GM23338 (cell line): Measurements from ENCODE around the gene CDHR3. TPM values are rescaled to one million over a fixed set of nuclear protein-coding genes. Genes with fewer than 3 reads are reported as not detected.

Experiments used
- ATAC-seq: fragments of 200-7000 bp; cut with Tn5 transposase; 3 replicates; pipeline ENCODE4 v1.9.1; 2020
- DNase-seq: peaks from one replicate; pipeline ENCODE4 v3.0.0-alpha.2; 2015; ENCODE audit warnings: low spot score
- H2AFZ ChIP-seq: fragments of 200-600 bp; sonication (generic); 2 replicates; pipeline ENCODE4 v1.8.0; 2016; ENCODE audit warnings: antibody characterized with exemption, mild to moderate bottlenecking, moderate library complexity
- H3F3A ChIP-seq: fragments of 200-600 bp; sonication (generic); replicated peaks from 2 replicates; pipeline ENCODE4 v1.8.0; 2017; ENCODE audit warnings: antibody characterized with exemption, mixed run types, low read depth
- H3K27ac ChIP-seq: fragments of 200-600 bp; sonication (generic); 2 replicates; pipeline ENCODE4 v1.6.1; 2016; ENCODE audit warnings: low read depth
- H3K27me3 ChIP-seq: fragments of 200-600 bp; sonication (generic); 2 replicates; pipeline ENCODE4 v1.8.0; 2016; ENCODE audit warnings: mild to moderate bottlenecking, mixed run types, moderate library complexity; ENCODE audit not compliant: insufficient read depth
- H3K36me3 ChIP-seq: fragments of 200-600 bp; sonication (generic); 2 replicates; pipeline ENCODE4 v1.8.0; 2016; ENCODE audit warnings: mild to moderate bottlenecking; ENCODE audit not compliant: insufficient read depth
- H3K4me1 ChIP-seq: fragments of 200-600 bp; sonication (generic); 2 replicates; pipeline ENCODE4 v1.8.0; 2016; ENCODE audit warnings: mild to moderate bottlenecking, moderate library complexity; ENCODE audit not compliant: insufficient read depth
- H3K4me2 ChIP-seq: fragments of 200-600 bp; sonication (generic); 2 replicates; pipeline ENCODE4 v1.7.1; 2017; ENCODE audit warnings: mixed run types
- H3K4me3 ChIP-seq: fragments of 200-600 bp; sonication (generic); 2 replicates; pipeline ENCODE4 v1.6.1; 2016; ENCODE audit warnings: mixed run types
- H3K79me2 ChIP-seq: fragments of 200-600 bp; sonication (generic); replicated peaks from 2 replicates; pipeline ENCODE4 v1.8.0; 2017; ENCODE audit warnings: mild to moderate bottlenecking; ENCODE audit not compliant: insufficient read depth
- H3K9me2 ChIP-seq: fragments of 200-600 bp; sonication (generic); 2 replicates; pipeline ENCODE4 v1.8.0; 2017; ENCODE audit not compliant: insufficient read depth
- H4K20me1 ChIP-seq: fragments of 200-600 bp; sonication (generic); replicated peaks from 2 replicates; pipeline ENCODE4 v1.8.0; 2017; ENCODE audit warnings: mild to moderate bottlenecking; ENCODE audit not compliant: insufficient read depth
- H3K27ac Mint-ChIP-seq: 2 replicates; pipeline ENCODE4 v1.8.0; 2020; ENCODE audit warnings: inconsistent platforms, mild to moderate bottlenecking, moderate library complexity, mixed read lengths
- H3K27me3 Mint-ChIP-seq: 3 replicates; pipeline ENCODE4 v1.8.0; 2022; ENCODE audit warnings: low read depth, mild to moderate bottlenecking, moderate library complexity, mixed read lengths, inconsistent platforms; ENCODE audit not compliant: insufficient read depth, poor library complexity
- H3K36me3 Mint-ChIP-seq: 3 replicates; pipeline ENCODE4 v1.8.0; 2021; ENCODE audit warnings: low read depth, mild to moderate bottlenecking, inconsistent platforms, moderate library complexity, mixed read lengths
- H3K4me1 Mint-ChIP-seq: 3 replicates; pipeline ENCODE4 v1.8.0; 2020; ENCODE audit warnings: mild to moderate bottlenecking, inconsistent platforms, mixed read lengths
- H3K4me3 Mint-ChIP-seq: 3 replicates; pipeline ENCODE4 v1.8.0; 2021; ENCODE audit warnings: moderate library complexity, mild to moderate bottlenecking, inconsistent platforms, mixed read lengths
- H3K9me3 Mint-ChIP-seq: 3 replicates; pipeline ENCODE4 v1.8.0; 2020; ENCODE audit warnings: moderate library complexity, mild to moderate bottlenecking, inconsistent platforms, mixed read lengths
- CREB1 ChIP-seq: fragments of 250-450 bp; sonication (Bioruptor Pico); IDR thresholded peaks from 2 replicates; pipeline ENCODE4 v1.5.0; 2020; ENCODE audit warnings: low read depth, mild to moderate bottlenecking, moderate library complexity
- CTCF ChIP-seq, 2 experiments: fragments of 200-600 bp in 1 of 2; sonication (generic) in 1 of 2; conservative IDR thresholded peaks; 2 replicates each; pipeline versions ENCODE4 v1.5.1 to v1.6.1; 2016 to 2017; ENCODE audit warnings: antibody characterized with exemption in 2 of 2, low read depth in 2 of 2, mild to moderate bottlenecking in 2 of 2, moderate library complexity in 1 of 2
- EZH2 ChIP-seq: fragments of 200-600 bp; sonication (generic); IDR thresholded peaks from one replicate; pipeline ENCODE4 v1.8.0; 2017; ENCODE audit warnings: antibody characterized with exemption, mild to moderate bottlenecking, low read depth; ENCODE audit not compliant: unreplicated experiment
- EZH2phosphoT487 ChIP-seq: fragments of 200-600 bp; sonication (generic); IDR thresholded peaks from one replicate; pipeline ENCODE4 v1.8.1; 2018; ENCODE audit warnings: antibody characterized with exemption; ENCODE audit not compliant: unreplicated experiment
- JUNB ChIP-seq: IDR thresholded peaks from one replicate; pipeline ENCODE4 v1.6.1; 2016; ENCODE audit warnings: antibody characterized with exemption; ENCODE audit not compliant: unreplicated experiment
- NANOG ChIP-seq: IDR thresholded peaks from 2 replicates; pipeline ENCODE4 v1.6.1; 2016; ENCODE audit warnings: antibody characterized with exemption, borderline replicate concordance
- POLR2AphosphoS5 ChIP-seq: IDR thresholded peaks from 2 replicates; pipeline ENCODE4 v1.6.1; 2016; ENCODE audit warnings: antibody characterized with exemption, low read depth
- REST ChIP-seq: IDR thresholded peaks from one replicate; pipeline ENCODE4 v1.6.1; 2018; ENCODE audit warnings: antibody characterized with exemption; ENCODE audit not compliant: unreplicated experiment
- STAT1 ChIP-seq: IDR thresholded peaks from one replicate; pipeline ENCODE4 v1.6.1; 2016; ENCODE audit warnings: antibody characterized with exemption; ENCODE audit not compliant: unreplicated experiment
- ZNF114 ChIP-seq: fragments of 250-450 bp; sonication (Bioruptor Pico); IDR thresholded peaks from 2 replicates; pipeline ENCODE4 v1.5.0; 2020; ENCODE audit warnings: mild to moderate bottlenecking, moderate library complexity
- ZNF331 ChIP-seq: fragments of 250-450 bp; sonication (Bioruptor Pico); IDR thresholded peaks from 2 replicates; pipeline ENCODE4 v1.5.0; 2020; ENCODE audit warnings: low read depth, mild to moderate bottlenecking, moderate library complexity
- ZNF462 ChIP-seq: fragments of 250-450 bp; sonication (Bioruptor Pico); IDR thresholded peaks from 2 replicates; pipeline ENCODE4 v1.5.0; 2020; ENCODE audit warnings: mild to moderate bottlenecking, moderate library complexity
- polyA plus RNA-seq: library from polyadenylated mRNA; unstranded; fragments of >200 nt; fragmentation: Nextera tagmentation; extraction: Ambion mirVana; gene quantifications from 2 replicates; pipeline ENCODE4 v1.2.1, GENCODE V29; 2016
- total RNA-seq: library from RNA; depleted of rRNA; stranded (reverse); fragments of >200 nt; shearing (Covaris generic); gene quantifications from 2 replicates; pipeline ENCODE4 v1.2.3, GENCODE V29; 2014
- TF ChIP-seq, protein P1 (sequence below): IDR thresholded peaks from 2 replicates; pipeline ENCODE4 v1.6.1; 2016; ENCODE audit warnings: antibody characterized with exemption

CDHR3 gene
- total and polyA plus RNA-seq, 2 experiments from 2014 or later = 5.1 to 12.2 TPM

DNA sequence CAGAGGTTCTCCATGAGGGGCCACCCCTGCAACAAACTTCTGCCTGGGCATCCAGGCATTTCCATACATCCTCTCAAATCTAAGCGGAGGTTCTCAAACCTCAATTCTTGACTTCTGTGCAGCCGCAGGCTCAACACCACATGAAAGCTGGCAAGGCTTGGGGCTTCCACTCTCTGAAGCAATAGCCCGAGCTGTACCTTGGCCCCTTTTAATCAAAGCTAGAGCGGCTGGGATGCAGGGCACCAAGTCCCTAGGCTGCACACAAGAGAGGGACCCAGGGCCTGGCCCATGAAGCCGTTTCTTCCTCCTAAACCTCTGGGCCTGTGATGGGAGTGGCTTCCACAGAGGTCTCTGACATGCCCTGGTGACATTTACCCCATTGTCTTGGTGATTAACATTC lies 43.8 kb downstream of the CDHR3 start:
- Histone ChIP-seq H3K9me2 (0 out of 2 replicates have a peak, but pooled peaks cover 5% of the 10 kb centered on the region), H3K4me1 (peaks cover 8% of the 10 kb centered on the region), H3K27ac (no peak overlapping the region), H3K4me2 (no peak overlapping the region), H2AFZ (no peak overlapping the region), H4K20me1 (no peaks in the 10 kb centered on the region), H3K36me3 (no peaks in the 10 kb centered on the region; the same call in 1 of the 2 replicates), H3K79me2 (no peaks in the 10 kb centered on the region), H3K27me3 (no peaks in the 10 kb centered on the region), H3F3A (peaks cover 6% of the 10 kb centered on the region), H3K4me3 (no peak overlapping the region)
- TF ChIP-seq CREB1 (CRISPR knock-in tag) (no peak), JUNB (no peak), ZNF331 (CRISPR knock-in tag) (no peak), POLR2AphosphoS5 (no peak), EZH2phosphoT487 (no peak), ZNF114 (CRISPR knock-in tag) (no peak), NANOG (no peak), REST (no peak), EZH2 (no peak), ZNF462 (CRISPR knock-in tag) (no peak), STAT1 (no peak), CTCF (conservative IDR thresholded peaks at IDR 0.05; ENCODE audit: low read depth in 2 of 2) (no peak)
- TF ChIP-seq, protein P1, sequence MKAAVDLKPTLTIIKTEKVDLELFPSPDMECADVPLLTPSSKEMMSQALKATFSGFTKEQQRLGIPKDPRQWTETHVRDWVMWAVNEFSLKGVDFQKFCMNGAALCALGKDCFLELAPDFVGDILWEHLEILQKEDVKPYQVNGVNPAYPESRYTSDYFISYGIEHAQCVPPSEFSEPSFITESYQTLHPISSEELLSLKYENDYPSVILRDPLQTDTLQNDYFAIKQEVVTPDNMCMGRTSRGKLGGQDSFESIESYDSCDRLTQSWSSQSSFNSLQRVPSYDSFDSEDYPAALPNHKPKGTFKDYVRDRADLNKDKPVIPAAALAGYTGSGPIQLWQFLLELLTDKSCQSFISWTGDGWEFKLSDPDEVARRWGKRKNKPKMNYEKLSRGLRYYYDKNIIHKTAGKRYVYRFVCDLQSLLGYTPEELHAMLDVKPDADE = no peak
- no peak overlapping the region for H3K27ac Mint-ChIP-seq
- H3K9me3 Mint-ChIP-seq = peaks cover 41% of the 10 kb centered on the region
- H3K36me3 Mint-ChIP-seq = peaks cover 45% of the 10 kb centered on the region
- no peak overlapping the region for H3K4me3 Mint-ChIP-seq
- H3K27me3 Mint-ChIP-seq = peaks cover 11% of the 10 kb centered on the region
- no peak for ATAC-seq
- no peak for DNase-seq
- peaks cover 16% of the 10 kb centered on the region for H3K4me1 Mint-ChIP-seq
